ENCODE data around the gene NATD1.

GRCh38 chr17:21228845-21229244 is 24.4 kb downstream of the NATD1 start:
- no peak for TF ChIP-seq CTCF (conservative IDR thresholded peaks at IDR 0.05; ENCODE audit: low read depth in 2 of 2)
- no peak for TF ChIP-seq EZH2phosphoT487 (IDR thresholded peaks at IDR 0.05; ENCODE audit: unreplicated experiment)
- TF ChIP-seq NANOG (IDR thresholded peaks at IDR 0.05; ENCODE audit: borderline replicate concordance), result no peak
- no peak for TF ChIP-seq EZH2 (IDR thresholded peaks at IDR 0.05; ENCODE audit: low read depth, unreplicated experiment)
- TF ChIP-seq REST (IDR thresholded peaks at IDR 0.05; ENCODE audit: unreplicated experiment), result no peak
- no peak for TF ChIP-seq ETS1 (IDR thresholded peaks at IDR 0.05)
- TF ChIP-seq CREB1 (CRISPR knock-in tag; IDR thresholded peaks at IDR 0.05; ENCODE audit: low read depth), result no peak

Data from GM23338 (cell line).